22Rv1 (cell line): ENCODE results near the gene CPSF3.

Experiments used
- ZFX ChIP-seq: fragments of 450-650 bp; IDR thresholded peaks from 2 replicates; pipeline ENCODE4 v1.6.1; 2017; ENCODE audit warnings: antibody characterized with exemption, borderline replicate concordance
- TF ChIP-seq, protein P1 (sequence below): fragments of 450-650 bp; IDR thresholded peaks from 2 replicates; pipeline ENCODE4 v1.5.1; 2017; ENCODE audit warnings: mild to moderate bottlenecking

DNA sequence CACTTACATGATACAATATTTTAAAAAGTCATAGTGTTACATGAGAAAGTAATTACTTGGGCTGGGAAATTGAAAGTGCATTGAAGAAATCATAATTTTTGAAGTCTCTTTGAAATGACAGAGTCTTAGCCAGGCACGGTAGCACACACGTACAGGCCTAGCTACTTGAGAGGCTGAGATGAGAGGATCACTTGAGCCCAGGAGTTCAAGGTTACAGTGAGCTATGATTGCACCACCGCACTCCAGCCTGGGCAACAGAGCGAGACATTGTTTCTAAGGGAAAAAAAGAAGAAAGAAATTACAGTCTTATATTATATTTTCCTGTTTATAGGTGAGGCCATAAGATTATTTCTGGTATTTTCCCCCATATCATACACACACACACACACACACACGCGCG lies 41.7 kb downstream of the CPSF3 start:
- TF ChIP-seq, protein P1, sequence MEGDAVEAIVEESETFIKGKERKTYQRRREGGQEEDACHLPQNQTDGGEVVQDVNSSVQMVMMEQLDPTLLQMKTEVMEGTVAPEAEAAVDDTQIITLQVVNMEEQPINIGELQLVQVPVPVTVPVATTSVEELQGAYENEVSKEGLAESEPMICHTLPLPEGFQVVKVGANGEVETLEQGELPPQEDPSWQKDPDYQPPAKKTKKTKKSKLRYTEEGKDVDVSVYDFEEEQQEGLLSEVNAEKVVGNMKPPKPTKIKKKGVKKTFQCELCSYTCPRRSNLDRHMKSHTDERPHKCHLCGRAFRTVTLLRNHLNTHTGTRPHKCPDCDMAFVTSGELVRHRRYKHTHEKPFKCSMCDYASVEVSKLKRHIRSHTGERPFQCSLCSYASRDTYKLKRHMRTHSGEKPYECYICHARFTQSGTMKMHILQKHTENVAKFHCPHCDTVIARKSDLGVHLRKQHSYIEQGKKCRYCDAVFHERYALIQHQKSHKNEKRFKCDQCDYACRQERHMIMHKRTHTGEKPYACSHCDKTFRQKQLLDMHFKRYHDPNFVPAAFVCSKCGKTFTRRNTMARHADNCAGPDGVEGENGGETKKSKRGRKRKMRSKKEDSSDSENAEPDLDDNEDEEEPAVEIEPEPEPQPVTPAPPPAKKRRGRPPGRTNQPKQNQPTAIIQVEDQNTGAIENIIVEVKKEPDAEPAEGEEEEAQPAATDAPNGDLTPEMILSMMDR: no peak
- no peak for TF ChIP-seq ZFX
